ENCODE data around the gene RABEP2.

DNA sequence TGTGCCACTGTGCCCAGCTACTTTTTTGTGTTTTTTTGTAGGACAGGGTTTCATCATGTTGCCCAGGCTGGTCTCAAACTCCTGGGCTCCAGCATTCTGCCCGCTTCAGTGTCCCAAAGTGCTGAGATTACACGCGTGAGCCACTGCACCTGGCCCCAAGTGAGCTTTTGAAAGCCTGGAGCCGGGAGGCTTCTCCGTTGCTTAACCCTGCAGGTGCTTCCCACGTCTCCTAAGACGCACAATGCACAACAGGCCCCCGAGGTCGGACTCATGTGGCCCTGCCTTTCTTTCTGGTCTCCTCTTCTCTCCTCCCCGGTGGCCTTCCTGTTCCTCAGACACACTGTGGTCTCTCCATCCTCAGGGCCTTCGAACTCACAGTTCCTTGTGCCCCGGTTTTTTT is 12.5 kb downstream of the RABEP2 start:
- no peak for TF ChIP-seq ZFP30 (CRISPR knock-in tag; IDR thresholded peaks at IDR 0.05)
- no peak for TF ChIP-seq SNAI2 (CRISPR knock-in tag; IDR thresholded peaks at IDR 0.05)
